Measurements from ENCODE around the gene RAD51AP1.

DNA sequence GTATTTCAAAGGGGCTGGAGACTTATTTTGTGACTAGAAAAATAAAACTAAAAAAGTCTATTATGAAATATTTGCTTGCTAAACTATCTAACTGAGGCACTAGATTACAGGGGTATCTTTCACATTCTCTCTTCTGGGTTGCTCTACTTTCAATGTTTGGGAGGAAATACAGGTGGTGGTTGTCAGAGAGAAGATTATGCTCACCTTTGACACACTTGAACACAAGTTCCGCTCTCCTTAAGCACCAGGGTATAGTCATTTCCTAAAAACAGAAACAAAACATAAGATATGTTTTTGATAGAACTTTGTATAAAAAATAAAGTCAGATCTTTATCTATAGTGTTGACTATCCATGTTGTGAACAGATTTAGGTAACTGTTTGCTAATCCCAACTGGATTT is 47.7 kb upstream of the RAD51AP1 start:
- TF ChIP-seq PAX5 (IDR thresholded peaks at IDR 0.05; ENCODE audit: insufficient read depth, low read length, severe bottlenecking) = no peak
- TF ChIP-seq POLR2A (IDR thresholded peaks at IDR 0.05; ENCODE audit: low read depth, low read length) = no peak
